ENCODE measurements around the gene KRTAP12-3.

DNA sequence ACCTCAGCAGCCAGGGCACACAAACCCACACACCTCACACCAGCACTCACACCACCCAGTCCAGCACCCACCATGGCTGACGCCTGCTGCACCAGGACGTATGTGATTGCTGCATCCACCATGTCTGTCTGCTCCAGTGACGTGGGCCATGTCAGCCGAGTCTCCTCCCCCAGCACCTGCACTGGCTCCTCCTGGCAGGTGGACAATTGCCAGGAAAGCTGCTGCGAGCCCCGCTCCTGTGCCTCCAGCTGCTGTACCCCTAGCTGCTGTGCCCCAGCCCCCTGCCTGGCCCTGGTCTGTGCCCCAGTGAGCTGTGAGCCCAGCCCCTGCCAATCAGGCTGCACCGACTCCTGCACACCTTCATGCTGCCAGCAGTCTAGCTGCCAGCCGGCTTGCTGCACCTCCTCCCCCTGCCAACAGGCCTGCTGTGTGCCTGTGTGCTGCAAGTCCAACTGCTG is 45.7 kb upstream of the KRTAP12-3 start, which contains the start of gene KRTAP10-8:
- TF ChIP-seq, protein P1, sequence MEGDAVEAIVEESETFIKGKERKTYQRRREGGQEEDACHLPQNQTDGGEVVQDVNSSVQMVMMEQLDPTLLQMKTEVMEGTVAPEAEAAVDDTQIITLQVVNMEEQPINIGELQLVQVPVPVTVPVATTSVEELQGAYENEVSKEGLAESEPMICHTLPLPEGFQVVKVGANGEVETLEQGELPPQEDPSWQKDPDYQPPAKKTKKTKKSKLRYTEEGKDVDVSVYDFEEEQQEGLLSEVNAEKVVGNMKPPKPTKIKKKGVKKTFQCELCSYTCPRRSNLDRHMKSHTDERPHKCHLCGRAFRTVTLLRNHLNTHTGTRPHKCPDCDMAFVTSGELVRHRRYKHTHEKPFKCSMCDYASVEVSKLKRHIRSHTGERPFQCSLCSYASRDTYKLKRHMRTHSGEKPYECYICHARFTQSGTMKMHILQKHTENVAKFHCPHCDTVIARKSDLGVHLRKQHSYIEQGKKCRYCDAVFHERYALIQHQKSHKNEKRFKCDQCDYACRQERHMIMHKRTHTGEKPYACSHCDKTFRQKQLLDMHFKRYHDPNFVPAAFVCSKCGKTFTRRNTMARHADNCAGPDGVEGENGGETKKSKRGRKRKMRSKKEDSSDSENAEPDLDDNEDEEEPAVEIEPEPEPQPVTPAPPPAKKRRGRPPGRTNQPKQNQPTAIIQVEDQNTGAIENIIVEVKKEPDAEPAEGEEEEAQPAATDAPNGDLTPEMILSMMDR (IDR thresholded peaks at IDR 0.05) = no peak
- TF ChIP-seq POLR2A (IDR thresholded peaks at IDR 0.05) = no peak

All from testis (tissue), 2 donors.